Midbrain (tissue), 1 donor: ENCODE results near the gene CACNA2D1.

Source experiments
- DNase-seq: peaks from one replicate; lab custom pipeline; 2025; lab: John Stamatoyannopoulos, UW

The CACNA2D1 gene

DNA sequence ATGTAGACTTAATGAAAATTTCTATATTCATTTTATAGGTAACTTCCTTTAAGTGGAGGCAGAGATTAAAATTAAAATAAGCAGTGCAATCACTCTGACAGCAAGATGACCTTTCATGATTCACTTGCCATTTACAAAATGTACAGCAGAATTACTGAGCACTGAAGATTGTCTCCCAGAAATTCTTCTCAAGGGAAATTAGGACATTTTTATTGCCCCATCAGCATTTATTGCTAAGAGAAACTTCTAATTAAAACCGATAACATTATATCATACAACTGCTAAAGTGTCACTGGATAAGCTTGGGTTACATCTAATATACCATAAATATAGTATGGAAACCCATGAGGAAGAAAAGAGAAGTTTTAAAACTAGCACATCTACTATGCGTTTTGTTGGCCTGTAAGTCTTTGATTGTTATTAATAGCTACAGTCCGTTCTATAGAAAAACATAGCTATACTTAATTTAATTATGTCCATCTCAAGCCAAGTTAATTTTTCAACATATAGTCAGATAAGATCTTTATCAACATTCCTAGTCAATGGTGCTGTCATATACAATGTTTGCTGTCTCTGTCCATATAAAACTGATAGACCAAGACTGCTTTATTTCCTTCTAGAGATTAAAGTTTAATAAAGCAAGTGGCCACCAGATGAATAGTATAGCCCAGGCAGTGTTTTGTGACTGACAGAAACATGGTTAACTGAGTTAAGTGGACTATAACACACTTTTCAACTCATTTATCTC is 456.7 kb downstream of the CACNA2D1 start:
- DNase-seq, result no peak

DNA sequence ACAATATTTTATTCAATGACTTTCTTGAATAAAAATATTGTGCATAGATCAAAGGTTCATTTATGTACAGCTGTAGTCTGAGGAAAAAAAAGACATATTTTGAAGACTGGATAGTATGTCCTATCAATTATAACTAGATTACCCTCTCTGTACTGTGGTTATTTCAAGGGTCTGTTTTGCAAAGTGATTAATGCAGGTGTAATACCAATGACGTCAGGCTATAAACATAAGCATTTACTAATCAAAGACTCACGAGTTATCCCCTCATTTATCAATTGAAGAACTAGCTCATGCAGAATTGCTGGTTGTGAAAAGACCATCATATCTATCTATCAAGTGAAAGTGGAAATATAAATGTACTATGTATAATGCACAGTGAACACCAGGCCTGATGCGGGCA is 460.2 kb downstream of the CACNA2D1 start:
- DNase-seq, result no peak

DNA sequence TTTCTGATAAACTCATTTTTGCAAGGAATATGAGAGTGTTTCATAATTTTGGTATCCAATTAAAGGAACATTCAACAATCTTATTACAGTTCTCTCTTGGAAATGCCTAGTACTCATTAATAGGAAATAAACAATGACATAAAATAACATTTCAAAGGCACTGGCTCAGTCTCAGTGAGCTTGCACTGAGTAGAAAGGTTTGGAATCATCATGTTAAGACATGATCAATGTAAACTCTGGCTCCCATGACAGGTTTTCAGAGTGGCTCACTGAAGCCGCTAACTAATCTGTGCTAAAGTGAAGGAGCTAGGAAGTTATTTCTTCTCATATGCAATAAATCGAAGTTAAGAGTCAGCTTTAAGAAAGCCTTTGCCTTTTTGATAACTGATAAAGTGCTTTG is 470.5 kb downstream of the CACNA2D1 start:
- DNase-seq, result no peak

DNA sequence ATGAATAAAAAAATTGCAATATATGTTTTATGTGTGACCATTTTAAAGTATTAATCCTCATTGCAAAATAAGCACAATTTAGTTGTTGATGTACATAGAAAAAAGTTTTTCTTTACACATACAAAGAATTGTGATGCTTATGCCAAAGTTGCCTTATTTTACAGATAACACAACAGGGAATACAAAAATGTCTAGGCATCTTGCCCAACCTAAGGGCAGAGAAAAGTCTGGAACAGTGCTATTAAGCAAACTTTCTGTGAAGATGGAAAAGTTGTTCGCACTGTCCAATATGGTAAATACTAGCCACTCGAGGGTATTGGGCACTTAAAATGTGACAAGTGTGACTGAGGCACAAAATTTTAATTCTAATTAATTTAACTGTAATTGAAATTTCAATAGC is 483.6 kb downstream of the CACNA2D1 start:
- DNase-seq, result no peak

DNA sequence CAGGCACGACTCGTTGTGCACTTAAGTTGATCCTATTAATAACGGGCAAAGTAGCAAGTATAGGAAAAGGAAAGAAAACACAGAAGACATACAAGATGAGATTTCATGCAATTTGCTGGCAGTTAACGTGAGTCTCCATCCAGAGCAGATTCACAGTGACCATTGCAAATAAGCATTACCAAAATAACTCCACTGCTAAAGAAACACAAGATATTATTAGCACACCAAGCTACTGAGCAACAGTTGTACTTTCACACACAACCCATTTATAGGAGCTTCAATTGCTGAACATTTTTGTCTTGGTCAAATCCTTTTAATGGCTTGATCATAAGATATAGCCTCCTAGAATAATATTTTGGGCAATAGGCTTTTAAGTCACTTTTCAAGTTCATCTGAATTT is 486.1 kb downstream of the CACNA2D1 start:
- no peak for DNase-seq

DNA sequence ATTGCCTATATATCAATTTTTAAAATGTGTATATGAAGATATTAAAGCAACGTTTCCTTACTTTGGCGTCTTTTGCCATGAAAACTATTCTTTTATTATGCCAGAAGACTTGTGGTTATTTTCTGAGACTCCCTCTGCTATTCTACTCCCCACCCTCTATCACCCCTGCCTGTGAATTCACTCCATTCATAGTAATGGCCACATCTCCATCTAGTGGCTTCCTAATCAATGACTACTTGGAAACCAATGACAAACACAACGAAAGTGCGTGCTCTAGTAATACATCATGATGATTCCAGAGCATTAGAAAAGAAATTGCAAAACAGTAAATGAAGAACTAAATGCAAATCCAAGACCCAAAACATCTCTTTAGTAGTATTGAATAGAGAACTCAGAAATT is 487.1 kb downstream of the CACNA2D1 start:
- DNase-seq, result peak; percentile 47

DNA sequence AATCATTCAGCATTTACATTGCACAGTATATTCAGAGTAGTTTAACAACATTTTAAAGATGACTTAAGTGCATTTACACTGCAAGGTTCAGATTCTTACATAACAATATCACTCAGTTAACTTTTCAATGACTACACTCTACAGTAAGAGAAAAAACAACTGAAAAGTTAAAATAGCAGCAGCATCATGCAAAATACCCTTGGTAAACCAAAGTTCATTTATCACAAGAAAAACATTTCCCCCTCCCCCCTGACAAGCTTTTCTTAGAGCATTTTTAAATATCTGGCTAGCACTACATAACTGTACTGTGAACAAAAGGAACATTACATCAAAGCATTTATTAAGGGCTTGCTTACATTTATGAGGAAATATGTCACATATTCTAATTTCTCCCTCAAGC is 494.3 kb downstream of the CACNA2D1 start:
- DNase-seq, result no peak

DNA sequence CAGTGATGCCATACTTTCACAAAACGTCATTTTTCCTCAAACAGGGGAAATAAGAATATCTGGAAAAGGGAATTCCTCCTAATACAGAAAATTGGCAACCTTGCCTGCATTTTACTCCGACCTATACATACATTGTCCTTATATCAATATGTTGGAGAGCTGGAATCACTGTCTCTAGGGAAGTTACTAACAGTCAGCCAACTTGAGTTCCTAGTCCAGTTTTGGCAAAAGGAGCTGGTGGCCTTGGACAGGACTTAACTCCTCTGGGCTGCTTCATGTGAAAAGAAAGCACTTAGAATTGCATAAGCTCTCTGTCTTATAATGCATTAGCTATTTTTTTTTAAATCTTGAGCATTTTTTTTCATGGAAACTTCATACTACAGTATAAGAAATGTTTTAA is 499.5 kb downstream of the CACNA2D1 start:
- DNase-seq, result no peak

DNA sequence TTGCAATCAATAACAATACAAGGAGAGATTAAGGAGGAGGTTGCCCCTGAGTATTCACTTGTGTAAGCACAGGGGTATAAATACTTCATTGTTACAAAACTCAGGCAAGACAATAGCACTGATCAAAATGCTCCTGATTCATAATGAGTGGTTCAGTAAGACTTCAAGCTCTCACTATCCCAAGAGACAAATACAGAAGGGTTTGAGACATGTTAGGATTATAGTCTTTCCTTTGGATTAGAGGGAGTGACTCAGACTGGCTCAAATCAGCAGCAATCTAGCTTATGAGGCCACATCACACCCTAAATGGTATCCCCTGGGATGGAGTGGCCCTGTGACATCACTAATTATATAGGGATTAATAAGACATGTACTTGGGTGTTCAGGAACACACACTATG is 506.5 kb downstream of the CACNA2D1 start:
- DNase-seq, result no peak

DNA sequence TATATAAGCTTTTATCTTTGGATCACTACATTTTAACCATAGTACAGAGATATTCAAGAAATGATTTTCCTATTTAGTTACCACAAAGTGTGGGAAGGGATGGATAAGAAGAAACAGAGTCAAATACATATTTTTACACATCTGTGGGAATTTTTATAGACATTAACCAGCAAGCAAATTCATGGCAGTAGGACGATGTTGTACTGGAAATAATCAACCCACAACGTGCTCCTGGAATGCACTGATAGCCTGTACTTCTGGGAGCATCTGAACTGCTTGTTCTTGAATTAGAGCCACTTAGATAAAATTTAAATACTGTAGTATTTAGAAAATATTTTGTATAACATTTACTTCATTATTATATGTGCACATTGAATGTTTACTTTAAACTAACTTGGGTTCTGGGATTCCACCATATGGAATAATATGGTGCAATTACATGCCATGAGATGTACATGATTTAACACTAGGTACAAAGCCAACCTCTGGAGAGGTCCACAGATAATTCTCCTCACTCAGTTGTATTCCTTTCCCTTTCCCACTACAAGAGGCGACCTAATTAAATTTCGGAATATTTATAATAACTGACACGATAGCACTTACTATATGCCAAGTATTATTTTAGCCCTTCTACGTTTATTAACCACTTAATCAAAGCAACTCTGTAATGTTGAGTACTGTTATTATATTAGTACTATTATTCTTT is 508.8 kb downstream of the CACNA2D1 start:
- no peak for DNase-seq

DNA sequence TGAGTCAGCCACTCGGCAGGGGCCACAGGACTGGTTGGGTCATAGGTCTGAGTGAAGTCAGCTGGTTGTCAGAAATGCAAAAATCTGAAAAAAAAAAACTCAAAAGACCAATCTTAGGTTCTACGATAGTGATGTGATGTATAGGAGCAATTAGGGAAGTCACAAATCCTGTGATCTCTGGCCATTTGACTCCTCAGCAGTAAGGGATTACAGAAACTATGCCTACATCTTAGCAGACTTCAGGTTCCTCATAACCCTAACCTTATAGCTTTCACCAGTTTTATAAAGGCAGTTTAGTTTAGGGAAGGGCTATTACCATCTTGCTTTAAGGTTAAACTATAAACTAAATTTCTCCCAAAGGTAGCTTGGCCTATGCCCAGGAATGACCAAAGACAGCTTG is 510.6 kb downstream of the CACNA2D1 start:
- no peak for DNase-seq

DNA sequence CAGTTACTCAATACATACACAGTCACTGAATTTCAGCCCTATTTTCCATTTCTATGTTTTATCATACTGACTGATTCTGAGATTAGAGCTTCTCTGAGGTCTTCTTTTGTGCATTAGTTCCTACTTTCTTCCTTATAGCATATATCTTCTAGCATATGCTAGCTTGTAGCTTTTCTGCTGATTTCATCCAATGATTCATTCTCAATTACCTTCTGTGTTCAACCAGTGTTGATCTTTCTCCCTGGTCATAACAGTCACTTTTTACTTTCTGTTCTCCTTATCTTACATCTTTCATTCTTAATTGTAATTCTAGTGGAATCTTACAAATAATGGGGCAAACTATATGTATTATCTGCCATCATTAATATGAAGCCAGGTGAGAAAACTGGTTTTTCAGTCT is 514.2 kb downstream of the CACNA2D1 start:
- DNase-seq, result no peak

DNA sequence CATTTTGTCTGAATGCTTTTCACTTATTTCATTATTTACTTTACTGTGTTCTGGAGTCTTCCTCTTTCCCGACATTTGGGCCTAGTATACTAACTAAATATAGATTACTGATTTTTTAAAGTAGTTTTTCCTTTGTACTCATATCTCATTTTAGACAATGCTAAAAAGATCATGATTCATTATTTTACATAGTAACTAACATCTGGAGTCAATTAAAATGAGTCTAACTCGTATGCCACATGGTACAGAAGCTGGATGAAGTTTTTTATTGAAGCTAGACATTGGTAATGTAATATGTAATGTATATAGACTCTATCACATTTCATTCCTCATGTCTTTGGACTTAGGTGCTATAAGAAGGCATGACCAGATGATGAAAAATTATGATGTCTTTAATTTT is 517.4 kb downstream of the CACNA2D1 start:
- DNase-seq, result no peak

DNA sequence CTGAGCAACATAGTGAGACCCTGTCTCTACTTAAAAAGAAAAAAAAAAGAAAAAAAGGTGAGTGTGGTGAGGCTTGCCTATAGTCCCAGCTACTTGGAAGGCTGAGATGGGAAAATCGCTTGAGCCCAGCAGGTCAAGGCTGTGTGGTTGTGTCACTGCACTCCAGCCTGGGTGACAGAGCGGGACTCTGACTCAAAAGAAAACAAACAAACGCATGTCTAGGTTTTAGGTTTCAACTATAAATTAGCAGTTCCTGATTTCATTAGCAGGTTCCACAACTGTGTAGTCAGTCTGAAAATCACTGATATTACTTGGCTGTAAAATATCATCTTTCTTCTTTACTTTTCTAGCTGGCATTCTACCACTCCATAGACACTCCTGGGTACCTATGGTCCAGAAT is 518.0 kb downstream of the CACNA2D1 start:
- DNase-seq, result no peak

DNA sequence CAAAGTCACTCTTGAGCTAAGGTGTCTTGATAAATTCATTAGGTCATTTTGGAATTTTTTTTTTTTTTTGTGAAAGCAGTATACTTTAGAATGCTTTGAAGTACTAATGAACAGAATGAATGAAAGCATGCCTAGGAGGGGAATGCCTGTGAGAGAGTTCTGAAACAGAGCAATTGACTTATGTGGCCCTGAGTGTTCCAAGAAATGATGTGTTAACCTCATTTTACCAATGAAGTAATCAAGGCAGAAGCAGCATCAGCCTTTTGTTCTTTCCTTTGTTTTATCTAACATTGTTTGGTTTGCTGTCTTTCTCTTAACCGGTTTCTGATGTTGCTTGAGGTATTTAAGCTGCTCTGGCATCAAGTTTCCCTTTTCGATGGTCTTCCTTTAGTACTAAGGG is 519.1 kb downstream of the CACNA2D1 start:
- no peak for DNase-seq

DNA sequence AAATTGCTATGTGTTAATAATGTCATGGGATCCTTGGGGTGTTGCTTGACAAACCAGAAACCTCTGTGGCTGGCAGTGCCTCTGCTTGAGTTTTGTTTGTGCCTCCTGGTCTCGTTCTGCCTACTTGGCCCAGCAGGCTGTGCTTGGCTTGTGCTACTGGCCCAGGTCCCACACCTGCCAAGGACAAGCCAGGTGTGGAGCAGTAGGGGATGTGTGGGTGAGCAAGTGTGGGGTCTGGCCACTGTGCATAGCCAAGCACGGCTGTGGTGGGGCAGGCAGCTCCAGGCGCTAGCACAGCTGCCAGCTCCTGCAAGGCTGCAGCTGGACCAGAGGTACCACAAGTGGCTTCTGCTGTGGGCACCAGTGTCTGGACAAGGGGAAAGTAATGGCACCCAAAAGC is 524.1 kb downstream of the CACNA2D1 start:
- no peak for DNase-seq

DNA sequence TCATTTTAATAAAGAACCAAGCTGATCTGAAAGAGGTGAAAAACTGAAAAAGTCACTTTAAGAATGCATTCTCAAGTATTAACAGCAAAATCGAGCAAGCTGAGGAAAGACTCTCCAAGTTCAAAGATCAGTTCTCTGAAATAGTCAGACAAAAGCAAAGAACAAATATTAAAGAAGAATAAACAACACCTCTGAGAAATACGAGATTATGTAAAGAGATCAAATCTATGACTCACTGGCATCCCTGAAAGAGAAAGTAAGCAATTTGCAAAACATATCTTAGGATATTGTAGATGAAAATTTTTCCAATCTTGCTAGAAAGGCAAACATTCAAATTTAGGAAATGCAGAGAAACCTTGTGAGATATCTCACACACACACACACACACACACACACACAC is 535.4 kb downstream of the CACNA2D1 start:
- DNase-seq, result no peak

DNA sequence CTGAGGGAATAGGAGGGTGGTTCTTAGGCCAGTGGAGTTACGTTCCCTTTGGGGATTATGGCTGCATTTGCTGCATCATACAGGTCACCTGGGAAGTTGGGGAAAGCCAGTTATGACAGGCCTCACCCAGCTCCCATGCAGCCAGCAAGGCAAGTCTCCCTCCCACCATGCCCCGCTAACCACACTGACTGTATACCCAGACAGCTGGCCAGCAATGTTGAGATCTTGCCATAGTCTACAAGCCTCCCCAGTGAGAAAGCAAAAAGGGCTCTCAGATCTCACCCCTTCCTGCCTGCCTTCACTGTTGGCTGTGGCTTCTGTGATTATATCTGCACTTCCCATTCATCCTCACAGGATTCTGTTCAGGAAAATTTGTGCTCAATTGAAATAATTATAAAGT is 540.5 kb downstream of the CACNA2D1 start:
- no peak for DNase-seq

DNA sequence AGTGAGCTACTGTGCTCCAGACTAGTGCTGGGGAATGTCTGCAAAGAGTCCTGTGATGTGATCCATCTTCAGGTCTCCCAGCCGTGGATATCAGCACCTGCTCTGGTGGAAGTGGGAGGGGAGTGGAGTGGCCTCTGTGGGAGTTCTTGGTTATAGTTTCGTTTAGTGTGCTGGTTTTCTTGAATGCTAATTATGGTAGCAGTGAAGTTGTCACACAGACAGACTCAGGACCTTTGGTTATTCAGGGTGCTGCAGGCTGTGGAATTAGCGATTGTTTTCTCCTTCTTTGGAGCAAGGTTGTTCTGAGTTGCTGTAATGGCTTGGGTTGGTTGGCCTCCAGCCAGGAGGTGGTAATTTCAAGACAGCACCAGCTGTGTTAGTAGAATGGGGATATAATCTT is 541.0 kb downstream of the CACNA2D1 start:
- DNase-seq, result no peak
